ENCODE data around the gene FSTL1.

The FSTL1 gene

DNA sequence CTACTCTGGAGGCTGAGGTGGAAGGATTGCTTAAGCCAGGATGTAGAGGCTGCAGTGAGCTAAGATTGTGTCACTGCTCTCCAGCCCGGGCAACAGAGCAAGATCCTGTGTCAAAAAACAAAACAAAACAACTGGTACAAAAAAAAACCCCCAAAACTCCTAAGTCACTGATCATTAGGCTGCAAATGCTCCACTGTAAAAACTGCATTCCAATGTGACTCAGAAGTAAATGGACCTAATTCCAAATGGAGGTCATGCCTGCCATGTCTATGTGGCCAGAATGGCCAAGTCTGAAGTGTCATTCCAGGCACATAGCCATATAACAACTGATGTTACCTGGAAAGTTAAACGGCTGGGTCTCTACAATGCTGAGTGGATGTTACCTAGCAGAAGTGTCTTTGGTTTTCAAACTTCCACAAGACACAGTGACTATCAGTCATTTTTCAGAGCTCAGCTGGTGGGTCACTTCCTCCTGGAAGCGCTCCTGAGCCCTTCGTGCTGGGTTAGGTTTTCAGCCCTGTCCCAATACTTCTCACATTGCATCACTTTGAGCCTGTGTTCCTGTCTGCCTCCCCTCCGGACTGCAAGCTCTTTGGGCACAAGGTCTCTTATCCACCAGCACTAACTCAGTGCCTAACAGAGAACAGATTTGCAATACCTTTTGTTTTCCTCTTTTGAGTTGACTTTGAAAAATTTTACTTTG lies 10.6 kb downstream of the FSTL1 start:
- DNase-seq: no peak
- TF ChIP-seq POLR2A (IDR thresholded peaks at IDR 0.05; ENCODE audit: low read length): no peak
- no peak for TF ChIP-seq GATA1 (IDR thresholded peaks at IDR 0.05; ENCODE audit: low read depth, low read length)

DNA sequence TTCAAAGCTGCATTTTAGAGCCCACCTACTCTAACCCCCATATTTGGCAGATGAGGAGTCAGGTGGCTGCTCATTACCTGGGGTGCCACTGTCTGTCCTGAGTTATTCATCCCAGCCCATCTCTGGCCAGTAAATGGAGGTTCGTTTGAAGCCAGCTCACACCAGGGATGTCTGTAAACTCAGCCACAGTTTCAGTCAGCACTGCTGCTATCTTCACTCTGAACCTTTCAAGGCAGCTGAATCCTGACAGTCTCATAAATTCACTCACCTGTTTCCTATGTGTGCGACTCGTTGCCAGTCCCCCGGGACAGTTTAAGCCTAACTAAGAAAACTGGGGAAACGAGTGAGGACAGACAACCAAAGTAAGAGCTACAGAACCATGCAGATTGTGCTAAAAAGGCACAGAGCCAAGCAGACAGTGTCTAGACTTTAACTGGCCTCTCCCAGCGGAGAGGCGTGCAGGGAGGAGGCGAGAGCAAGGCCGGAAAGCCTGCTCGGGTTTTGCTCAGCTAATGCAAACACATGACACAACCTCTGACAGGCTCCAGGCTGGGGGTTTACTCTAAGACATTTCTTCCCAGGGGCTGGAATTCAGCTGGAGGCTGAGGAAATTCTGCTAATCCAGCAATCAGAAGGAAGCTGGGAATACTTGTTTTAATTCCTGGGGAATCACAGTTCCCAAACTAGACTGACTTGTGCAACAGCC lies 12.0 kb downstream of the FSTL1 start:
- TF ChIP-seq POLR2A (IDR thresholded peaks at IDR 0.05; ENCODE audit: low read length) (no peak), GATA1 (IDR thresholded peaks at IDR 0.05; ENCODE audit: low read depth, low read length) (no peak)
- no peak for DNase-seq

DNA sequence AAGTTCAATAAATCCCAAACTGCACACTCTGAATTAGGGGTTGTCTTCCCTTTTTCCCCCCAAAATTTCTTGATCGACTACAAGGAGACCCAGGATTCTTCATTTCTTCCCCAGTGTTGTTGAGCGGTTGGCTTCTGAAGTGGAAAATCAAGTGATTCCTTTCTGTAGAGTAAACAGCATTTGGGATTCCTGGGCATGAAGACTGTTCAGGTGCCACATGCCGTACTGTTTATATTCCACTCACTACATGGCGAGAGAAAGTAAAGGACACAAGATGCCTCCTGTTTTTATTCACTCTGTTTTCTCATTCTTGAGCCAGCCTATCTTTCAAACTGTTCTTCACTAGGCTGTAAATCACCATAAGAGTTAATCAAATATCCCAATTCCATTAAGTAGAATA lies 12.6 kb downstream of the FSTL1 start:
- no peak for DNase-seq
- no peak for TF ChIP-seq POLR2A (IDR thresholded peaks at IDR 0.05; ENCODE audit: low read length)
- TF ChIP-seq GATA1 (IDR thresholded peaks at IDR 0.05; ENCODE audit: low read depth, low read length): no peak

DNA sequence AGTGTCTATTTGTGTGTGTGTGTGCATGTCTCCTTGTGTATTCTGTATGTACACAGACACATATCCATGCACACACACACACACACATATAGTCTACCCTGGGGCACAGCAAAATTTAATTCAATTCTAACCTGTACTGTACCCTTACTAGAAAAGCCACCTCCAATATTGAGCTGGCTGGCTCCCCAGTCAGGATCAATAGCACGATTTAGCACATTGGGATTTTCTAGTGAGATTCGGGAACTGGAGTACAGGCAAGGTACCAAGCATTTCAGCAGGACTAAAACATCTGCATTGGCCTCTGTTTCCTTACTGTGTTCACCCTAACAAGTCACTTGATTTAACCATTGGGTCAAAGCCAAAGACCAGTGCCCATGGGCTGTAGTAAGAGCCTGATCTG lies 13.2 kb downstream of the FSTL1 start:
- TF ChIP-seq GATA1 (IDR thresholded peaks at IDR 0.05; ENCODE audit: low read depth, low read length) (no peak), POLR2A (IDR thresholded peaks at IDR 0.05; ENCODE audit: low read length) (no peak)
- no peak for DNase-seq

DNA sequence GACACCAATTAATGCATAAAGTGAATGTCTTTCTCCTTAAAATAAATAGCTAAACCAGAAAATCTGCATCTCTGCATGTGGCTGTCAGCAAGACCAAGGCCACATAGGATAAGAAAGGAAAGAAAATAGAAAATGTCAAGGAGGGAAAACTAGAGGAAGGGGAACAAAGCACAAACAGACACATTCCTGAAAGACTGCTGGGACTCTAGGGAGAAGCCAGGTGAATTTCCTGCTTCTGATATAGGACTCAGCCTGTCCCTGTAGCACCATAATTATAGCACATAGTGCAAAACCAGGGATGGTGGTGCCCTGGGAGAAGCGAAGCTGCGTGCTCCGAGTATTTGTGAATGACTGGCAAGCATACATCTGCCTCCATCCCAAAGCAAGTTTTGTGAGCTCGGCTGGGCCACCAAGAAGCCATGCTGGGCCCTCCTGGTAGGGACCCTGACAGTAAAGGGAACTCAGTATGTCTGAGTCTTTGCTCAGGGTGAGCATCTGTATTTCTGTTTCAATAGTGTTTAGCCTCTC lies 14.2 kb downstream of the FSTL1 start:
- DNase-seq: no peak
- TF ChIP-seq GATA1 (IDR thresholded peaks at IDR 0.05; ENCODE audit: low read depth, low read length) (no peak), POLR2A (IDR thresholded peaks at IDR 0.05; ENCODE audit: low read length) (no peak)

DNA sequence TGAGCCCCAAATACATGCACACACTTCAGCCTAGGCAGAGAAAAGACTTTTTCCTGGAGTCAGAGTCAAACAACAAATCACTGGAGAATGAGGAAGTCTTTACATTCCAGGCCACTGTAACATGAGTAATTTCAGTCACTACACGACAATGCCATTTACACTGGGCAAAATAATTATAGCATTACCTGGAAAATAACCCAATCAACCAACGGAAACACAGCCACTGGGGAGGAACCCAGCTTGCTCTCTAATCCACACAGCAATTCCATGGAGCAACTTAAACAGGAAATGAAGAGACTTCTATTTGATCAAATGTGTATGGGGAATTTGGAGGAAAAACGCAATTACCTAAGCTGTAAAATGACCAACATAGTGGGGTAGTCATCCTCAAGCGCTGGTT lies 15.2 kb downstream of the FSTL1 start:
- DNase-seq: no peak
- TF ChIP-seq GATA1 (IDR thresholded peaks at IDR 0.05; ENCODE audit: low read depth, low read length): no peak
- no peak for TF ChIP-seq POLR2A (IDR thresholded peaks at IDR 0.05; ENCODE audit: low read length)

DNA sequence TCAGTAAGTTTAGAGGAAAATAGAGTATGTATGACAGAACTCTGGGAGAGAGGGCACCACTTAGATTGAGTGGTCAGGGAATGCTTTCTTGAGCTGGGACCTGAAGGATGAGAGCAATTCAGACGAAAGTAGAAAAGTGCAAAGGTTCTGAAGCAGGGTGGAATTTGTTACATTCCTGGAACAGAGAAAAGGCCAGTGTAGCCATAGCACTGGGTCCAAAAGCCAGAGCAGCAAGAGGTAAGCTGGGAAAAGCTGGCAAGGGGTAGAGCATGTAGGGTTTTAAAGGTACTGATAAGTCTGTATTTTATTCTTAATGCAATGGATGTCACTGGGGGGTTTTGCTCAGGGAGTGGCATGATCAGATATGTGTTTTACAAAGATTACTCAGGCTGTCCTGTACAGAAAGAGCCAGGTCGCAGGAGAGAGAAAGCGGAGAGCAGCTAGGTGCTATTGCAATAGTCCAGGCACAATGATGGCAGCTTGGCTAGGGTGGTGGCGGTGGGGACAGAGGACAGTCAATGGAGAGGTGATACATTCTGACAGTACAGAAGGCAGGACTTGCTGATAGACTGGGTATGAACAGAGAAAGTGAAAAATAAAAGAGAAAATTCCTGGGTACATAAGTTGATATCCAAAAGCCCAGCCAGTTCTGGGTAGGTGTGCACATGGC lies 17.0 kb downstream of the FSTL1 start:
- TF ChIP-seq GATA1 (IDR thresholded peaks at IDR 0.05; ENCODE audit: low read depth, low read length) (no peak), POLR2A (IDR thresholded peaks at IDR 0.05; ENCODE audit: low read length) (no peak)
- no peak for DNase-seq

DNA sequence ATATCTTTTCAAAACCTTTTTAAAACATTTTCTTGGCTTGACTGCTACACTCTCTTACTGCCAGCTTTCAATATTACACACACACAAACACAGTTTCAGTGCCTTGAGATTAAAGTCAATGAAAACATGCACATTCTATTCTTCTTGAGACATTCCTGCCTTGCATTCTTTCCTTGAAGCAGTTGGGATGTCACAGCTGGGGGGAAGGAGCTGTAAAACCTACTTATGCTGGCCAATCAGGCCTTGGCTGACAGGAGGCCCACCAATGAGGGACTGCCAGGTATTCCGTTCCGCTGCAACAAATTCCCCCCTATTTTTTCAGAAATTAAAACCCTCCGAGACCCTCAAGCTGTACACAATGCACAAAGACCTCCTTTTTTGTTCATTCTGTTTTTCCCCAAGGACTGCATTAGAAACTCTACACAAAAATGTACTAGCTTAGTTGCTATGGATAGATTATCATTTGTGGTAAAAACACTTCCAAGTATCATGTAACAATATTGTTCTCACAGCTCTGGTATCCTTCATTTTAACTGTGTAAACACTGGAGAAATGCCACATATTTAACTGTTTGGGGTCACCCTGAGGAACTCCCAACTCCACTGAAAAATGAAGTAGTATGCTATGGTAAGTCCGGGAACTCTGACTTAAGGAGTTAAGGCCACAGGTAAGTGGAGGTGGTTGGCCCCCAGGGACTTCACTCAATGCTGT lies 18.5 kb downstream of the FSTL1 start:
- TF ChIP-seq POLR2A (IDR thresholded peaks at IDR 0.05; ENCODE audit: low read length) (no peak), GATA1 (IDR thresholded peaks at IDR 0.05; ENCODE audit: low read depth, low read length) (no peak)
- DNase-seq: no peak

DNA sequence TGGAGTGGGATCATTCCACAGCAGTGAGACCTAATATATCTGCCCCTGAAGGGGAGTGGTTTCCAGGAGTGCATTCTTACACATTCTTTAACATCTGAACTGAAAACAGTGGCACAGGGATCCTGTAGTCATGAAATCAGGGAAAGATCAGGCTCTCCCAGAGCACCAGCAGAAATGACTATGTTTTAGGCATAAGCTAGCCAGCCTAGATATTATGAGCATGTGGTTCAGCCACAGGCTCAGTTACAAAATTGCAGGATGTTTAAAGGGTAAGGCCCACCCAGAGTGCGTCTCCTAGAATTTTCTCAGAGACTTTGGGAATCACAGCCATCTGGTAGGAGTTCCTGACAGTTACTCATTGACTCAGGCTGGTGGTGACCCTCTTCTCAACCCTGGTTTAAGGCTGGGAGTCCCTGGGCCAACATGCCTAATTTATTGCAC lies 20.9 kb downstream of the FSTL1 start:
- no peak for DNase-seq
- no peak for TF ChIP-seq POLR2A (IDR thresholded peaks at IDR 0.05; ENCODE audit: low read length)
- no peak for TF ChIP-seq GATA1 (IDR thresholded peaks at IDR 0.05; ENCODE audit: low read depth, low read length)

DNA sequence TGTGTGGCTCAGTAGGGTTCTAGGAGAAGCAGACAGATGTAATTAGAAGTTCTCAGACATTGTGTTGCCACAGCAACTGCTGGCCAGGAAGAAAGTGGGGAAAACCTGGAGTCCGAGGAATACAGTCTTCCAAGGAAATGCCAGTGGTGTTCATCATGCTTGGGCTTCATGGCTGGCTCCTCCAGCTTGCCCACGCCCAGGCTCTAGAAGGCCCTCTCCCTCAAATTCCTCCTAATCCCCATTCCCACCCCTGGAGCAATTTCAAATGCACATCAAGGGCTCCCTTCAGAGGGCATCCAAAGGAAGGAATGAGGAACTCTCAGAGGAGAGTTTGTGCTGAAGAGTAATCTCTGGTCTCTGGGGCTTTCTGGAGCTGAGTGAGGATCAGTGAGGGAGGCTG lies 21.9 kb downstream of the FSTL1 start:
- no peak for TF ChIP-seq GATA1 (IDR thresholded peaks at IDR 0.05; ENCODE audit: low read depth, low read length)
- no peak for TF ChIP-seq POLR2A (IDR thresholded peaks at IDR 0.05; ENCODE audit: low read length)
- DNase-seq: no peak

DNA sequence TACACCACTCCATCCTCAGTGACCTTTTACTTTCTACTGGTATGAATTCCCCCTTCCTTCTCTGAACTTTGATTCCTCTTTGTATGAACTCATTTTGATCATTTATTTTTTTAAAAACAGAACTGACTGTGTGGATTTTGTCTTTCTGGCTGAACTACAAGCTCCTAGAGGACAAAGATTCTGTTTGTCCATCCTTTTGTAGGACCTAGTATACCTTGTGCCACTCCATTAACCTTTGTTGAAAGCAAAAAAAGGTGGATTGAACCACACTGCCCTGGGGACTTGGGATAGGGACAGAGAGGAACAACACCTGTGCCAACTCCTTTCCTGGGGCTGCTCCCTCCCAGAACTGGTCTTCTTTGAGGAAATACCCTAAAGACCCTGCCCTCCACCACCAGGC lies 23.6 kb downstream of the FSTL1 start:
- TF ChIP-seq POLR2A (IDR thresholded peaks at IDR 0.05; ENCODE audit: low read length) (no peak), GATA1 (IDR thresholded peaks at IDR 0.05; ENCODE audit: low read depth, low read length) (no peak)
- DNase-seq: no peak

DNA sequence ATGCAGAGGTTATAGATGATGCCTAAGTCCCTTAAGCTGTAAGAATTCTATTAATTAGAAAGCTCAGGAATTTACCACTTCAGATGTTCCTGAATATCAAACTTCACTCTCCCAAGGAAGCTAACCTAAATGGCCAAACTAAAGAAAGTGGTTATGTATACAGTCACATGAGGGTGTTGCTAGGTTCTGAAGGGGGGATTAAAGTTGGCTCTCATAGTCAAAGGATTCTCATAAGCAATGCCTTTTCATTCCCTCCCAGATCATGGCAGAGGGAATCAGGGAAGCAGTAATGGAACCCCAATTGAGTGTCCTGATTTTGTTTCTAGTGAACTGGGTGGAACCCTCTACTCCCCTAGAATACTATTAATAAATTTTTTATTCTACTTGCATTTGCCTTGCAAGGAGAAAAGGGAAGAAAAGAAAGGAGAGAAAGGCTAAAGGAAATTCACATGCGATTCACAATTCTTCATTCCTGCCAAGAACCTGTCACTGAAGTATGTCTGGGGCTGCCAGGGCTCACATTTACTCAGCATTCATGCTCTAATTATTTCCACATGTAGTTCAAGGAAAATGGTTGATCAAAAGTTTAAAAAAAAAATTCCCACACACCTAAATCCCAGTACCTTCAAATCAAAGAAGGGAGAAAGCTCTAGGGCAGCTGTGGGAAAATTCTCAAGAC lies 25.1 kb downstream of the FSTL1 start:
- no peak for TF ChIP-seq POLR2A (IDR thresholded peaks at IDR 0.05; ENCODE audit: low read length)
- no peak for TF ChIP-seq GATA1 (IDR thresholded peaks at IDR 0.05; ENCODE audit: low read depth, low read length)
- no peak for DNase-seq

DNA sequence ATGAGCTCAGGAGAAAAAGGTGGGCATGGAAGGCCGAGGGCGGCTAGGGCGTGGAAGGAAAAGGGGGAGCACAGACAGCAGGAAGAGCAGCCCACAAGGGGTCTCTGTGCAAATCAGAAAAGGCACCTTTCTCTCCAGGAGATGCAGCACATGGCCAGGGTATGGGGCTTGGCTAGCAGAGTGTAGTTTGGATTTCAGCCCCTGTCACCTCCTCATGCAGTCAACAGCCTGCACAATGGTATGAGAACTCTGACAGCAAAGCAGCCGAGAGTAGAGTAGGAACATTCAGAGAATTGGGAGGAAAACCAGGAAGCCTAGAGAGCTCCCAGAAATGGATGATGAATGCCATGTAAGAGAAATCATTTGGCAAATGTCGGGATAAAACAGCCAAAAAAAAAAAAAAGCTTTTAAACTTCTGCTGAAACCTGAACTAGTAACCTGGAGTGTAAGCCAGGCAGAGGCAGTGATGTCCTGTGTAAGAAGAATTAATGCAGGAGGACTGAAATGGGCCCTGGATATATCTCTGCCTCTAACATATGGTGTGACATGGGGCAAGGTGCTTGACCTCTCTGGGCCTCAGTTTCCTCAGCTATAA lies 25.7 kb downstream of the FSTL1 start:
- no peak for DNase-seq
- TF ChIP-seq POLR2A (IDR thresholded peaks at IDR 0.05; ENCODE audit: low read length) (no peak), GATA1 (IDR thresholded peaks at IDR 0.05; ENCODE audit: low read depth, low read length) (no peak)
